Femur (tissue), 1 donor: Measurements from ENCODE around the gene EBI3.
"Not testable (repeated sequence)": the region's sequence is repeated elsewhere in the genome, so short reads cannot be mapped to it uniquely, and the experiment has no call there.

Experiments
- DNase-seq: peaks from one replicate; pipeline ENCODE4 v3.0.0-alpha.2; 2017

The EBI3 gene

DNA sequence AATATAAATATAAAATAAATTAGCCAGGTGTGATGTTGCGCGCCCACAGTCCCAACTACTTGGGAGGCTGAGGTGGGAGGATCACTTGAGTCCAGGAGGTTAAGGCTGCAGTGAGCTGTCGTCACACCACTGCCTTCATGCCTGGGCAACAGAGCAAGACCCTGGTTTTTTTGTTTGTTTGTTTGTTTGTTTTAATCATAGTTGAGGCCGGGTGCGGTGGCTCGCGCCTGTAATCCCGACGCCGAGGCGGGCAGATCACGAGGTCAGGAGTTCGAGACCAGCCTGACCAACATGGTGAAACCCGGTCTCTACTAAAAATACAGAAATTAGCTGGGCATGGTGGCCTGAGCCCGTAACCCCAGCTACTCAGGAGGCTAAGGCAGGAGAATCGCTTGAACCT lies 8.2 kb downstream of the EBI3 start:
- DNase-seq, result not testable (repeated sequence)

DNA sequence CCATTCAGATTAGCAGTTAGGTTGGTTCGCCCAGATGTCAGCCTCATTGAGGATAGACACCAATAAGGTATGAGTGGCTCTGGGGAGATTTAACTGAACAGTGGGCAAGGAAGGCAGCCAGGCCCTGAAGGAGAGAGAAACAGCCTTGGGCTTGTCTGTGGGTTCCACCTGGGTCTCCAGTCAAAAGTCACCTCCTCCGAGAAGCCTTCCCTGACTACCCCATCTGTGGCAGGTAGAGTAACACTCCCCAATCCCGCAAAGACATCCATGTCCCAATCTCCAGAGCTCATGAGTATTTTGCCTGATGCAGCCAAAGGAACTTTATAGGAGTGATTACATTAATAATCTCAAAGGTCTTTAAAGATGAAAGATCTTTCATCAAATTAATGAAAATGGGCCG lies 9.5 kb downstream of the EBI3 start:
- DNase-seq, result no peak

- DNase-seq, result no peak
Observed at GRCh38 chr19:4241824-4242430, 12.6 kb downstream of the EBI3 start.

DNA sequence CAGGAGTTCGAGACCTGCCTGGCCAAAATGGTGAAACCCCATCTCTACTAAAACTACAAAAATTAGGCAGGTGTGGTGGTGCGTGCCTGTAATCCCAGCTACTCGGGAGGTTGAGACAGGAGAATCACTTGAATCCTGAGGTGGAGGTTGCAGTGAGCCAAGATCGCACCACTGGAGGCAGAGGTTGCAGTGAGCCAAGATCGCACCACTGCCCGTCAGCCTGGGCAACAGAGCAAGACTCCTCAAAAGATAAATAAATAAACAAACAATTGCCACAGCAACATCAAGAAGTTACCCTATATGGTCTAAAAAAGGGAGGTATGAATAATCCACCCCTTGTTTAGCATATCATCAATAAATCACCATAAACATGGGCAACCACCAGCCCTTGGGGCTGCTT lies 16.6 kb downstream of the EBI3 start:
- DNase-seq, result not testable (repeated sequence)

- DNase-seq, result peak; percentile 99
Observed at GRCh38 chr19:4246767-4247593, 17.7 kb downstream of the EBI3 start, which contains the start of gene YJU2. Gene YJU2, plus strand, starts transcription at chr19:4247080. Its CDS starts 67 bp downstream, at chr19:4247147.

DNA sequence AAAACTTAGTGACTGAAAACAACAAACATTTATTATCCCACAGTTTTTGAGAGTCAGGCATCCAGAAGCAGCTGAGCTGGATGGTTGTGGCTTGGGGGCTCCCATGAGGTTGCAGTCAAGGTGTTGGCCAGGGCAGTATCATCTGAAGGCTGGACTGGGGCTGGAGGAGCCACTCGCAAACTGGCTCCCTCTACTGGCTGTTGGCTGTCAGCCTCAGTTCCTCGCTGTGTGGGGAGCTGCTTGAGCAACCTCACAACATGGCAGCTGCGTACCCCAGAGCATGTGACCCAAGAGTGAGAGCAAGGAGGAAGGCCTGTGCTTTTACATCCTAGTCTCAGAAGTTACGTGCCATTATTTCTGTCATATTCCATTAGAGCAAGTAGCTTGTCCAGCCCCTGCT lies 27.2 kb downstream of the EBI3 start:
- DNase-seq, result no peak

GRCh38 chr19:4257025-4257424 lies 27.7 kb downstream of the EBI3 start:
- DNase-seq, result no peak

- no peak for DNase-seq
Observed at GRCh38 chr19:4258181-4258580, 28.9 kb downstream of the EBI3 start.

- no peak for DNase-seq
Observed at GRCh38 chr19:4260613-4261191, 31.4 kb downstream of the EBI3 start.

- no peak for DNase-seq
Observed at GRCh38 chr19:4264812-4265211, 35.5 kb downstream of the EBI3 start.

DNA sequence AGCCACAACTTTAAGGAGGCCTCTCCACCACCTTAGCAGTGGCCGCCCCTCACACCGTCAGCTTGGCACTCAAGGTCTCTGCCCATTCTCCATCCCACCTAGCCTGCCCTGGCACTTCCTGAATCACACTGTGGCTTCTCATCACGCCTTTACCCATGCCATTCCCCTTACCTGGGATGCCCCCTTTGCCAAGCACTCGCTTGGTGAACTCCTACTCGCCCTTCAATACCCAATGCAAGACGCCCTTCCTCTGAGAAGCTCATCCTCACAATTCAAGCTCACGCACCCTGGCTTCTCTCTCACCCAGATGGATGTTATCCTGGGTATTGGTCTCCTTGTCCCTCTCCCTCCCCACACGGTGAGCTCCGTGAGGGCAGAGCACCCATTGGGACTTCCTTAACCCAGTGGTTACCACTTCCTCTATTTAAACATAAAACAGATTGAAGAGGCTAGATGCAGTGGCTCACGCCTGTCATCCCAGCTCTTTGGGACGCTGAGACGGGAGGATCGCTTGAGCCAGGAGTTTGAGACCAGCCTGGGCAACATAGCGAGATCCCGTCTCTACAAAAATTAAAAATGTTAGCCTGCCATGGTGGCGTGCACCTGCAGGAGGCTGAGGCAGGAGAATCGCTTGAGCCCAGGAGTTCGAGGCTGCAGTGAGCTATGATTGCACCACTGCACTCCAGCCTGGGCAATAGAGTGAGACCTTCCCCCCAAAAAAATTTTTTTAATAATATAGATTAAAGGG lies 37.1 kb downstream of the EBI3 start:
- no peak for DNase-seq

DNA sequence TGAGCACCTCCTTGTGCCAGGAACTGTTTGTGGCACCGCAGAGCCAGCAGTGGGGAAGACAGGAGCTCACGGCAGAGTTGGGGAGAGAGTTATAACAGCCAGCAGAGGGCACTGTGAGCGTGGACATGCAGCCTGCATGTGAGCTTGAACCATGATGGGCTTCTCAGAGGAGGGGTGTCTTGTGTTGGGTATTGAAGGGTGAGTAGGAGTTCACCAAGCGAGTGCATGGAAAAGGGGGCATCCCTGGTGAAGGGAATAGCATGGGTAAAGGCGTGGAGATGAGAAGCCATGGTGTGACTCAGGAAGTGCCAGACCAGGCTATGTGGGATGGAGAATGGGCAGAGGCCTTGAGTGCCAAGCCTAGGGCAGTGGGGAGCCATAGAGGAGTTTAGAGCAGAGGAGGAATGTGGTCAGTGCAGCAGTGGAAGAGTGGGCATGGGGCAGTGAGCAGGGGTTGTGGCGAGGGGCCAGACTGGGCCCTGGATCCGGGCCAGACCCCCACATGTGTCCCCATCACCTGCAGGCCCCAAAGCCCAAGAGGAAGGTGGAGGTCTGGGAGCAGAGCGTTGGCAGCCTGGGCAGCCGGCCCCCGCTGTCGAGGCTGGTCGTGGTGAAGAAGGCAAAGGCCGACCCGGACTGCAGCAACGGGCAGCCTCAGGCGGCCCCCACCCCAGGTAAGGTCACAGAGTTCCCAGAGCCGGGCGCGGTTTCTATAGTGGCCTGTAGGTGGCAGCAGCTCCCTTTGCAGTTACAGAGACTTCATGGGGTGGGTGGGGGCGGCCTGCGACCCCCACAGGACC lies 38.0 kb downstream of the EBI3 start:
- peak; percentile 56 for DNase-seq

DNA sequence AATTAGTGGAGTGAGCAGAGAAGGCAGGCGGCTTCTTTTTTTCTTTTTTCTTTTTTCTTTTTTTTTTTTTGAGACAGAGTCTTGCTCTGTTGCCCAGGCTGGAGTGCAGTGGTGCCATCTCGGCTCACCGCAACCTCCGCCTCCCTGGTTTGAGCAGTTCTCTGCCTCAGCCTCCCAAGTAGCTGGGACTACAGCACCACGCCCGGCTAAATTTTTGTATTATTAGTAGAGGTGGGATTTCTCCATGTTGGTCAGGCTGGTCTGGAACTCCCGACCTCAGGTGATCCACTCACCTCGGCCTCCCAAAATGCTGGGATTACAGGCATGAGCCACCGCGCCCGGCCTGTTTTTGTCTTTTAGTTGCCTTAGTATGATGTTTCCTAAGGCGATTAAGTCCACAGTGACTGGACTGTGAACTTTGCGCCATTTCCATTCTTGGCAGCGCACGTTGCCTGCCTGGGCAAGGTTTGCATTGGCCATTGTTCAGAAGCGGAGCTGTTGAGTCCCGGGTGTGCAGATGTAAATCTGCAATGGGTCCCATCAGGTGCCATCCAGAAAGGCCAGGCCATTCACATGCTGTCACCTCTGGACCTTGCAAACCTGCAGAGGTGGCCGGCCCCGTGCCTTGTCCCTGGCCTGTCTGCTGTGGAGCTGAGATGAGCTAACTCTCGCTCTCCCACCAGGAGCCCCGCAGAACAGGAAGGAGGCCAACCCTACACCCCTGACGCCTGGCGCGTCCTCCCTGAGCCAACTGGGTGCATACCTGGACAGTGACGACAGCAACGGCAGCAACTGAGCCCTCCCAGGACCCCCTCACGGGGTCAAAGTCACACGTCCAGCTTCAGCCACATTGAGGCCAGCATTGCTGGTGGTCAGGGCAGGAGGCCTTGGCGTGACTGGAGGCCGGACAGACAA lies 38.8 kb downstream of the EBI3 start:
- no peak for DNase-seq

GRCh38 chr19:4268816-4269430 lies 39.6 kb downstream of the EBI3 start:
- no peak for DNase-seq

GRCh38 chr19:4272894-4273293 lies 43.6 kb downstream of the EBI3 start:
- DNase-seq, result no peak

GRCh38 chr19:4274321-4274686 lies 45.0 kb downstream of the EBI3 start:
- not testable (repeated sequence) for DNase-seq

GRCh38 chr19:4277191-4277696 lies 47.9 kb downstream of the EBI3 start:
- DNase-seq, result no peak

- DNase-seq, result no peak
Observed at GRCh38 chr19:4278010-4278409, 48.7 kb downstream of the EBI3 start.

DNA sequence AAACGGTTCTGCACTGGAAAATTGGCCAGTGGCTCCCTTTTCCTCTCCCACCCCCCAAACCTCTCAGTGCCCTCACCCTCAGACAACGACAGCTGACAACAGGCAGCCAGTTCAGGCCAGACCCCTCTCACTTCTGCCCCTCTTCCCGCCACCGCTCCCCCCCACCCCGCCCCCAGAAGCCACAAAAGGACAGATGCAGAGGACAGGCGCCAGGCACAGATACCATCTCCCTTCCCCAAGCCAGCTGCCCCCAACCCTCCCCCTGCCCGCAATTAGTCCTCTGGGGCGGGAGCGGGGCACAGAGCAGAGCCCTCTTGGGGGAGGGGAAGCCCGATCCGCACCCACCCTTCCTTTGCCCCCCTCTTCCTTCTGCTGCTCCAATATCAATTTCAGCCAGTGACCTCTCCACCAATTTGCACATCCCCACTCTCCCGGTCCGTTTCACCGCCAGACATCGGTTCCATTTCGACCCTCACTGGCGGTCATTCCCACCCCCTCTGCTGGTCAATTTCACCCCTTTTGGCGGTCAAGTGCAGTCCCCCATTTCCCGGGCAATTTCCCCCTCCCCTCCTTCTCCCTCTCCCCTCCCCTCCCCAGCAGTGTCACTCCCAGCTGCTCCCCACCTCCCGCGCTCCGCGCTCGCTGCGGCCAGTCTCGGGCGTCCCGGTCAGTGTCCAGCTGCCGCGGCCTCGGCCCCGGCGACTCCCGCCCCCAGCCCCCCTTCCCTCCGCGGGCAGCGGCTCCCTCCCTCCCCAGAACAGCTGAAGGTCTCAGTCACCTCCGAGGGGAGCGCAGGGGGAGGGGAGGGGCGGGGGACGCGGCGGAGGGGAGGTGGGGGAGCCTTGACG lies 49.3 kb downstream of the EBI3 start, which contains the start of gene SHD:
TSS of gene SHD (plus strand) at position 848 of the 848 bp plus-strand sequence. CDS start 798 bp downstream, outside the sequence.
- peak; percentile 77 for DNase-seq

DNA sequence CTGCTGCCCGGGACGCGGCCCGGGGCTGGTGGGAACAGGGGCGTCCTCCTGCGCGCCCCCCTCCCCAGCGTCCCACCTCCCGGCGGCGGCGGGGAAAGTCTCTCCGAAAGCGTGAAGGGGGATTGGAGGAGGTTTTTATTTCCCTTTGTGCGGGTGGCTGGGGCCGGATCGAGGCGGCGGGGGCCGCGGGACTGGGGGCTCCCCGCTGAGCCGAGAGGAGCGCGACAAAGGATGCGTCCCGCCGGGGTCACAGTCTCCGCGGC lies 49.9 kb downstream of the EBI3 start:
- no peak for DNase-seq
